ENCODE data around the gene CBLN1.
"Not testable (repeated sequence)": the region's sequence is repeated elsewhere in the genome, so short reads cannot be mapped to it uniquely, and the experiment has no call there.

Gene CBLN1

GRCh38 chr16:49260253-49260652, 21.4 kb downstream of the CBLN1 start:
- TF ChIP-seq, protein P1, sequence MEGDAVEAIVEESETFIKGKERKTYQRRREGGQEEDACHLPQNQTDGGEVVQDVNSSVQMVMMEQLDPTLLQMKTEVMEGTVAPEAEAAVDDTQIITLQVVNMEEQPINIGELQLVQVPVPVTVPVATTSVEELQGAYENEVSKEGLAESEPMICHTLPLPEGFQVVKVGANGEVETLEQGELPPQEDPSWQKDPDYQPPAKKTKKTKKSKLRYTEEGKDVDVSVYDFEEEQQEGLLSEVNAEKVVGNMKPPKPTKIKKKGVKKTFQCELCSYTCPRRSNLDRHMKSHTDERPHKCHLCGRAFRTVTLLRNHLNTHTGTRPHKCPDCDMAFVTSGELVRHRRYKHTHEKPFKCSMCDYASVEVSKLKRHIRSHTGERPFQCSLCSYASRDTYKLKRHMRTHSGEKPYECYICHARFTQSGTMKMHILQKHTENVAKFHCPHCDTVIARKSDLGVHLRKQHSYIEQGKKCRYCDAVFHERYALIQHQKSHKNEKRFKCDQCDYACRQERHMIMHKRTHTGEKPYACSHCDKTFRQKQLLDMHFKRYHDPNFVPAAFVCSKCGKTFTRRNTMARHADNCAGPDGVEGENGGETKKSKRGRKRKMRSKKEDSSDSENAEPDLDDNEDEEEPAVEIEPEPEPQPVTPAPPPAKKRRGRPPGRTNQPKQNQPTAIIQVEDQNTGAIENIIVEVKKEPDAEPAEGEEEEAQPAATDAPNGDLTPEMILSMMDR (IDR thresholded peaks at IDR 0.05; ENCODE audit: control insufficient read depth, extremely low read depth, insufficient read depth) = no peak
- DNase-seq (ENCODE audit: low read depth) = peak; percentile 15
- no peak overlapping the region for H3K4me3 ChIP-seq (ENCODE audit: low read depth, low read length)

DNA sequence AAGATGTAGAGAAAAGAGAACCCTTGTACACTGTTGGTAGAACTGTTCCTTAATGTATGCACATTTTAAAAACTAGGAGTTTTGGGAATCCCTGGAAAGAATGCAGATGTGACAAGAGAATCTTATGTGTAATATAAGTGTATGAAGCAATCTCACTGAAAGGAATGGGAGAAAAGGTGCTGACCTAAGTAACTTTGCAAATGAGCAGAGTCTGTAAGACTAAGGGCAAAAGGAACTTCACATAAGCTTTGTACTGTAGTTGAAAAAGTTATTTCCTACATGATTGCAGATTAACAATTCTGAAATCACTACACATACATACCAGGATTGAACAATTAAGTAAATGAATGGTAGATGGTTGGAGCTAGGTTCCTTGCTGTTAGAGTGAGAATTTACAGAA, 22.3 kb downstream of the CBLN1 start:
- TF ChIP-seq, protein P1 (IDR thresholded peaks at IDR 0.05; ENCODE audit: control insufficient read depth, extremely low read depth, insufficient read depth) = no peak
- no peak overlapping the region for H3K4me3 ChIP-seq (ENCODE audit: low read depth, low read length)
- no peak for DNase-seq (ENCODE audit: low read depth)

DNA sequence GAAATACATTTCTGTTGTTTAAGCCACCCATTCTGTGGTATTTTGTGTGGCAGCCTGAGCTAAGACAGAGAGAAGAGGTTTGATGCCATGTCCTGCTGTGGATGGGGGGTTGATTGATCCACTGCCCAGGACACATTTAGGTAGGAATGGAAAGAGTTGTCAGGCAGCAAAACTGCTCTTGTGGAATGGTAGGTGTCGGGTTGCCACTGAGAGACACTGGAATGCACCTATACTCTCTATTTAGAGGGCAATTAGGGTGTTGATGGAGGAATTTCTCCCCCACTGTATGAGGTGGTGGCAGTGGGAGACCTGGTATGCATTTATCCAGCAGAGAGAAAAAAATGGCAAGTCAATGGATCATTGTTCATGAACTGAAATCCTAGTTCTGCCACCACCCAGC, 30.9 kb downstream of the CBLN1 start:
- no peak for DNase-seq (ENCODE audit: low read depth)
- H3K4me3 ChIP-seq (ENCODE audit: low read depth, low read length) = no peak overlapping the region

GRCh38 chr16:49248227-49248626, 33.4 kb downstream of the CBLN1 start:
- TF ChIP-seq, protein P1 (IDR thresholded peaks at IDR 0.05; ENCODE audit: control insufficient read depth, extremely low read depth, insufficient read depth) = no peak
- H3K4me3 ChIP-seq (ENCODE audit: low read depth, low read length) = no peak overlapping the region
- DNase-seq (ENCODE audit: low read depth) = peak; percentile 19

More for the DNA sequence above, 30.9 kb downstream of the CBLN1 start:
- TF ChIP-seq, protein P1 (IDR thresholded peaks at IDR 0.05; ENCODE audit: control insufficient read depth, extremely low read depth, insufficient read depth) = no peak

DNA sequence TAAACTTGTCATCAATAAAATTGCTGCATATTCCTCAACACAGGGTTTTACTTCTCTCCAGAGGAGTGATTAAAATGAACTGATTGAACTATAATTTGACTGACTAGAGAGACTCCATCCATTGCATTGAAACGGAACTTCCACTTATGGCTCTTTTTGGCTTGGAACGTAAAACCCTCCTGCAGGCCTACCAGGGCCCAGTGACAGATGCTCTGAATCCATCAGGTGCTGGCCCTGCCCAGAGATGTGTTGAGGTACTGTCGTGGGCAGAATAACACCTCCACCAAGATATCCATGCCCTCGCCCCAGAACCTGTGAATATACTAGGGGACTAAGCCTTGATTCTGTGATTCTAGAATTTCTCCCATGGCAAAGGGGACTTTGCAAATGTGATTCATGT, 45.4 kb downstream of the CBLN1 start:
- TF ChIP-seq, protein P1 (IDR thresholded peaks at IDR 0.05; ENCODE audit: control insufficient read depth, extremely low read depth, insufficient read depth) = no peak
- DNase-seq (ENCODE audit: low read depth) = no peak
- no peak overlapping the region for H3K4me3 ChIP-seq (ENCODE audit: low read depth, low read length)

DNA sequence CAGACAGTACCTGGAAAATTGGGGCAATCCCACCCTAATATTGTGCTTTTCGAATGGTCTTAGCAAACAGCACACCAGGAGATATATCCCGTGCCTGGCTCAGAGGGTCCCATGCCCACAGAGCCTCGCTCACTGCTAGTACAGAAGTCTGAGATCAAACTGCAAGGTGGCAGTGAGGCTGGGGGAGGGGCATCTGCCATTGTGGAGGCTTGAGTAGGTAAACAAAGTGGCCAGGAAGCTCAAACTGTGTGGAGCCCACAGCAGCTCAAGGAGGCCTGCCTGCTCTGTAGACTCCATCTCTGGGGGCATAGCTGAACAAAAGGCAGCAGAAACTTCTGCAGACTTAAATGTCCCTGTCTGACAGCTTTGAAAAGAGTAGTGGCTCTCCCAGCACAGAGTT, 53.3 kb downstream of the CBLN1 start:
- not testable (repeated sequence) for DNase-seq (ENCODE audit: low read depth); H3K4me3 ChIP-seq (ENCODE audit: low read depth, low read length)

All from LNCaP clone FGC (cell line).